GM19193 (cell line): ENCODE results near the gene CDHR5.
A peak's percentile ranks its signal among the peaks of the same experiment; 100 is the strongest.

Experiments used
- POLR2A ChIP-seq: IDR thresholded peaks from 4 replicates; pipeline ENCODE4 v1.6.1; 2011; ENCODE audit not compliant: insufficient read depth, insufficient read length; ENCODE audit errors: extremely low read depth

Gene CDHR5

DNA sequence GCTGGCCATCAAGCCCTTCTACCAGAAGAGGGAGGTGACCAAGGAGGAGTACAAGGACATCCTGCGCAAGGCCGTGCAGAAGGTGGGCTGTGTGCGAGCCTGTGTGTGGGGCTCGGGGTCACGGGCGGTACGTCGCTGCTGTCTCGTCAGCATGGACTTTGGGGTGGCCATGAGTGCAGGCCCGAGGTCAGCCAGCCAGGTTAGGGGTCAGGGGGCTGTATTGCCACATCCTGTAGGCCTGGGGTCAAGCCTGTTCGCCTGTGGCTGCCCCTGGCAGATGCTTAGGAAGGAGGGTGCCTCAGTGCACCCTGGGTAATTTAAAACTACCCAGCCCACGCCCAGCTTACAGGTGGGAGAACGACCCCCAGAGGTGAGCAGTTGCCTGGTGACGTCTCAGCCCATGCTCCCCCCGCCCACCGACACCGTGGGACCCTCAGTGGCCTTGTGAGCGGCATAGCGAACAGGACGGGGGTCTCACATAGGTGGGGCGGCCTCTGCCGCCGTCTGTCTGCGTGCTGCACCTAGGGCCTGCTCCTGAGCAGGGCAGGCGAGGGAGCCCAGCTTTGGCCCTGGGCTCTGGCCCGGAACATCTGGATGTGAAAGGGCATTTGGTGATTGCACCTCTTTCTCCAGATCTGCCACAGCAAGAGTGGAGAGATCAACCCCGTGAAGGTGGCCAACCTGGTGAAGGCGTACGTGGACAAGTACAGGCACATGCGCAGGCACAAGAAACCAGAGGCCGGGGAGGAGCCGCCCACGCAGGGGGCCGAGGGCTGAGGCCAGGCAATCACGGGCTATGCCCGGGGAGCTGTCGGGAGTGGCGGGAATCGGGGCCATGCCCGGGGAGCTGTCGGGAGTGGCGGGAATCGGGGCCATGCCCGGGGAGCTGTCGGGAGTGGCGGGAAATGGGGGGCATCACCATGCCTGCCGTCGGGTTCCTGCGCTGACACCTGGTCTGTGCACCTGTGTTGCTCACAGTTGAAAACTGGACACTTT, 13.5 kb downstream of the CDHR5 start:
- peak; percentile 68 for TF ChIP-seq POLR2A

DNA sequence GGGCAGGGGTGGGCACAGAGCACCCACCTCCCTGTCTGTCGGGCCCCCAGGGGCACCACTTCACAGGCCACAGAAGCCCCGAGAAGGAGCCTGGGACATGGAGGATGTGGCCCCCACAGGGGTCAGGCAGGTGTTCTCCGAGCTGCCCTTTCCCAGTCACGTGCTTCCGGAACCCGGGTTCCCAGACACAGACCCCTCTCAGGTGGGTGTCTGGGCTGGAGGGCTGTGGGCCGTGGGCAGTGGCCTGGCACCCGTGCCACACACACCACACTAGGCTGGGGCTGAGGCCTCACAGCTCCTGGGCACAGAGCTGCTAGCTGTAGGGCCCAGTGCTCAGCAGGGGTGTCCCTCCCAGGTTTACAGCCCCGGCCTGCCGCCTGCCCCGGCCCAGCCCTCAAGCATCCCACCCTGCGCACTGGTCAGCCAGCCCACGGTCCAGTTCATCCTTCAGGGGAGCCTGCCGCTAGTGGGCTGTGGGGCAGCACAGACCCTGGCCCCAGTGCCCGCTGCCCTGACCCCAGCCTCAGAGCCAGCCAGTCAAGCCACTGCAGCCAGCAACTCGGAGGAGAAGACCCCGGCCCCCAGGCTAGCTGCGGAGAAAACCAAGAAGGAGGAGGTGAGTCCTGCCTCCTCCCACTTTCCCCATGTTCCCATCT, 14.5 kb downstream of the CDHR5 start:
- no peak for TF ChIP-seq POLR2A

DNA sequence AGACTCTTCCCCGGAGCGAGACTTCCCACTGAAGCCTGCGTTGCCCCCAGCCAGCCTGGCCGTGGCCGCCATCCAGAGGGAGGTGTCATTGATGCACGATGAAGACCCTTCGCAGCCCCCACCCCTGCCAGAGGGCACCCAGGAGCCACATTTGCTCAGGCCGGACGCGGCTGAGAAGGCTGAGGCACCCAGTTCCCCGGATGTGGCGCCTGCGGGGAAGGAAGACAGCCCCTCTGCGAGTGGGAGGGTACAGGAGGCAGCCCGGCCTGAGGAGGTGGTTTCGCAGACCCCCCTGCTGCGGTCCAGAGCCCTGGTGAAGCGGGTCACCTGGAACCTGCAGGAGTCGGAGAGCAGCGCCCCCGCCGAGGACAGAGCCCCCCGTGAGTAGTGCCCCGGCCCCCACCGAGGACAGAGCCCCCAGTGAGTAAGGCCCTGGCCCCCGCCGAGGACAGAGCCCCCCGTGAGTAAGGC, 15.4 kb downstream of the CDHR5 start:
- TF ChIP-seq POLR2A: no peak

DNA sequence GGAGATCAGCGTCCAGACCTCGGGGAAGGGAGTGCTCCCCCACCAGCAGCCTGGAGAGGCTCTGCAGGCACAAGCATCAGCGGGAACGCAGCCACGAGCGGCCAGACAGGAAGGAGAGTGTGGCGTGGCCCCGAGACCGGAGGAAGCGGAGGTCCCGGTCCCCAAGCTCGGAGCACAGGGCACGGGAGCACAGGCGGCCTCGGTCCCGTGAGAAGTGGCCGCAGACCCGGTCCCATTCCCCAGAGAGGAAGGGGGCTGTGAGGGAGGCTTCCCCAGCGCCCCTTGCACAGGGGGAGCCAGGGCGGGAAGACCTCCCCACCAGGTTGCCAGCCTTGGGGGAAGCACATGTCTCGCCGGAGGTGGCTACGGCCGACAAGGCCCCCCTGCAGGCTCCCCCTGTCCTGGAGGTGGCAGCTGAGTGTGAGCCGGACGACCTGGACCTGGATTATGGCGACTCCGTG, 15.9 kb downstream of the CDHR5 start:
- no peak for TF ChIP-seq POLR2A

DNA sequence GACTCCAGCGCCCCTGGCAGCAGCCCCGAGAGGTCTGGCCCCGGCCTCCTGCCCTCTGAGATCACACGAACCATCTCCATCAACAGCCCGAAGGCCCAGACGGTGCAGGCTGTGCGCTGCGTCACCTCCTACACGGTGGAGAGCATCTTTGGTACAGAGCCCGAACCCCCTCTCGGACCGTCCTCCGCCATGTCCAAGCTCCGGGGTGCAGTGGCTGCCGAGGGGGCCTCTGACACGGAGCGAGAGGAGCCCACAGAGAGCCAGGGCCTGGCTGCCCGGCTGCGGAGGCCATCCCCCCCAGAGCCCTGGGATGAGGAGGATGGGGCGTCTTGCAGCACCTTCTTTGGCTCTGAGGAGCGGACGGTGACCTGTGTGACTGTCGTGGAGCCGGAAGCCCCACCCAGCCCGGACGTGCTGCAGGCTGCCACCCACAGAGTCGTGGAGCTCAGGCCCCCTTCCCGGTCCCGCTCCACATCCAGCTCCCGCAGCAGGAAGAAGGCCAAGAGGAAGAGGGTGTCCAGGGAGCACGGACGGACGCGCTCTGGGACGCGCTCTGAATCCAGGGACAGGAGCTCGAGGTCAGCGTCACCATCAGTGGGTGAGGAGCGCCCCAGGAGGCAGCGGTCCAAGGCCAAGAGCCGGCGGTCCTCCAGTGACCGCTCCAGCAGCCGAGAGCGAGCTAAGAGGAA, 16.6 kb downstream of the CDHR5 start:
- no peak for TF ChIP-seq POLR2A

DNA sequence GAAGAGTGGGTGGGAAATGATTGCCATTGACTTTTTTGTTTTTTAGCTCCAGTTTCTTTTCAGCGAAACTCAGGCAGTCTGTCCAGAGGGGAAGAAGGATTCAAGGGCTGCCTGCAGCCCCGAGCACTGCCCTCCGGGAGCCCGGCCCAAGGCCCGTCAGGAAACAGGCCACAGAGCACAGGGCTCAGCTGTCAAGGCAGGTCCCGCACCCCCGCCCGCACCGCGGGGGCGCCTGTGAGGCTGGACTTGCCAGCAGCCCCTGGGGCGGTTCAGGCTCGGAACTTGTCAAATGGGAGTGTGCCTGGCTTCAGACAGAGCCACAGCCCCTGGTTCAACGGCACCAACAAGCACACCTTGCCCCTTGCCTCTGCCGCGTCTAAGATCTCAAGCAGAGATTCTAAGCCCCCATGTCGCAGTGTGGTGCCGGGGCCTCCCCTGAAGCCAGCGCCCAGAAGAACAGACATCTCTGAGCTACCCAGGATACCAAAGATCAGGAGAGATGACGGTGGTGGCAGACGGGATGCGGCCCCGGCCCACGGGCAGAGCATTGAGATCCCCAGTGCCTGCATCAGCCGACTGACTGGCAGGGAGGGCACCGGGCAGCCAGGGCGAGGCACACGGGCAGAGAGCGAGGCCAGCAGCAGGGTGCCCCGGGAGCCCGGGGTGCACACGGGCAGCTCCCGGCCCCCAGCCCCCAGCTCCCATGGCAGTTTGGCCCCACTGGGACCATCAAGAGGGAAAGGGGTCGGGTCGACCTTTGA, 17.6 kb downstream of the CDHR5 start:
- TF ChIP-seq POLR2A: no peak

DNA sequence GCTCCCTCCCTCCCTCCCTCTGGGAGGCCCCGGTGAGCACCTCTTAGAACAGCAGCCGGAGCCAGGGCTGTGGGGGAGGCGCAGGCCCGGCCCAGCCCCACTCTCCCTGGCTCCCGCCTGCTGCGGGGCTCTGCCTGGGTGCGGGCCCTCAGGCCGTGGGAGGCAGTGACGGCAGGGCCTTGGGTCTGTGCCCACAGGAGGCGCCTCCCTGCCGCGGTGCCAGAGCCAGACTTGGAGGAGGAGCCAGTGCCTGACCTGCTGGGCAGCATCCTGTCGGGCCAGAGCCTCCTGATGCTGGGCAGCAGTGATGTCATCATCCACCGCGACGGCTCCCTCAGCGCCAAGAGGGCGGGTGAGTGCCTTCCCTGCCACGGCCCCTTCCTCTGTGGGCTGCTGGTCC, 18.5 kb downstream of the CDHR5 start:
- no peak for TF ChIP-seq POLR2A

DNA sequence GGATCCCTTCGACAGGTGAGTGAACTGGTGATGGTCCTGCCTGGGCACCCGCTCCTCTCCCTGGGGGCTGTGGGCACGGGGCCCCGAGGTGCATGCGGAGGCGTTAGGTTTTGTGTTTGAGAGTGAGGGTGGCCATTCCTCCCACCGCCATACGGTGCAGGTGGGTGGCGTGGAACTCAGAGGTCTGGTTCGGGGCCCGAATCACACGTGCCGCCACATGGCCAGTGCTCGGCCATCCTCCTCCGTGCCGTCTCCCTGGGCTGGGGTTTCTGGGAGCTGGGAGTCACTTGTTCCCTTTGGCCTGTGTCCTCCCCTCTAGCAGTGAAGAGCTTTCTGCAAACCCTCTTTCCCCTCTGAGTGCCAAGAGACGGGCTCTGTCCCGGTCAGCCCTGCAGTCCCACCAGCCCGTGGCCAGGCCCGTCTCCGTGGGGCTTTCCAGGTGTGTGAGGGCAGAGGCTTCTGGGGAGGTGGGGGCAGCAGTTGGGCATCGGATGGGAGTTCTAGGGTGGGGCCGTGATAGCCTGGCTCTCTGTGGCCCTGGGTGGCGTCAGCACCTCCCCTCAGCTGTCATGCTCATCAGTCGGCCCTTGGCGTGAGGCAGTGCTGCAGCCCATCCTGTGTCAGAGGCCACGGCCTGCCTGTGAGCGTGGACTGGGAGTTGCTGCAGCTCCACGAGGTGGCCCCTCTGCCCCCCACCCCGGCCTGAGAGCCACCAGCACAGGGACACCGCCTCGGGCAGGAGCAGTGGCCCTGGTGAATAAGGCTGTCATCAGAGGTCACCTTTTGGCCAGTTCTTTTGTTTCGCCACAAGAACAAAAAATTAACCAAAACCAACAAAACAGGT, 19.2 kb downstream of the CDHR5 start:
- no peak for TF ChIP-seq POLR2A

DNA sequence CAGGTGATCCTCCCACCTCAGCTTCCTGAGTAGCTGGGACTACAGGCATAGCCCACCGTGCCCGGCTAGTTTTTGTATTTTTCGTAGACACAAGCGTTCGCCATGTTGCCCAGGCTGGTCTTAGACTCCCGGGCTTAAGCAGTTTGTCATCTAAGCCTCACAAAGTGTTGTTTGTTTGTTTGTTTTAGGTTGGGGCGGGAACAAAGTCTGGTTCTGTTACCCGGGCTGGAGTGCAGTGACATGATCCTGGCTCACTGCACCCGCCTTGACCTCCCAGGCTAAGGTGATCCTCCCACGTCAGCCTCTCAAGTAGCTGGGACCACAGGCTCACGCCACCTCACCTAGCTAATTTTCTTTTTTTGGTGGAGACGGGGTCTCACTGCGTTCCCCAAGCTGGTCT, 21.6 kb downstream of the CDHR5 start:
- no peak for TF ChIP-seq POLR2A

DNA sequence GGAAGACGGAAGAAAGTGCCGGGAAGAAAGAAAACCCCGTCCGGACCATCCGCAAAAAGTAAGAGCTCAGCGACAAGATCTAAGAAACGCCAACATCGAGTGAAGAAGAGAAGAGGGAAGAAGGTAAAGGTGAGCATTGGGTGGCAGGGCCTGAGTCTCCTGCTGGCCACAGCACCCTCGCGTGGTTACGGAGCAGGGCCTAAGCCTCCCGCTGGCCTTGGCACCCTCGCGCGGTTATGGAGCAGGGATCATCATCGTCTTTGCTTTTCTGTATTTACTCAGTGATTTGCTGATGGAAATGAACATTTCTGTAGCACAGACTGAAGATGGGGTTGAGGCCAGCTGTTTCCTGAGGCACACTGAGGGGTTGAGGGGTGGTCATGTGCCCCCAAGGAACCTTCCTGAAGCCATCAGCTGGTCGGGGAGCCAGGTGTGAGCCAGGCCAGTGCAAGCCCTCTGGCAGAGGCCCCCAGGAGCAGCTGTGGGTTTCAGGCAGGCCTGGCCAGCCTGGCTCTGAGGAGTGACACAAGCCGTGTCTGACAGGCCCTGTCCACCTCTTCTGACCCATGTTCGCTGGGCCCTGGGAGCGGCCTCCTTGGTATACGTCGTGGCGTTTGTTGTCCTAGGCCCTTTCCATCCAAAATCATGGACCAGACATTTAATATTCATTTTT, 23.0 kb downstream of the CDHR5 start:
- no peak for TF ChIP-seq POLR2A

DNA sequence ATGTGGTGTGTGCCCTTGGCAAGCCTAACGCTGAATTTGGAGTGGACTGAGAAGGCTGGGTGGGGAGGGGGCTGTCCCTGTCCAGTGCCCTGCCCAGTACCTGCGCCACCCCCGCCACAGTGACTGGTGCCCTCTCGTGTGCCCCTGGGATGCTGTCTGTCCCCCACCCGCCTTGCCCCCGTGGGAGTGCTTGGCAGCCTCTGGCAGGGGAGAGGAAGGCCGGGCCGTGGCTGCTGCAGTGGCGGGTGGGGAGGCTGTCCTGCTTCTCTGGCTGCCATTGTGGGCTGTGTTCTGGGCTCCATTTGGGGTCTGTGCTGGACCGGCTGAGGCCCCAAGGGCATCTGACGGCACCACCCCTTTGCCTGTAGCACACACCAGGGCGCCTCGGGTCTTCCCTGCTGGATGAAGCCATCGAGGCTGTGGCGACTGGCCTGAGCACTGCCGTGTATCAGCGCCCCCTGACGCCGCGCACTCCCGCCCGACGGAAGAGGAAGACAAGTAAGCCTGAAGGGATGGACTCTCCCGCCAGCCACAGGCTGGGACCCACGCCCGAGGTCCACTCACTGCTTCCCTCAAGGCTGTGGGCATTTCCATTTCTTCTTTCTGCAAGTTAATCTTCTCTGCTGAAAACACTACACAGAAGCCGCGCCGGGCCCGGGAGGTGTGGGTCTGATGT, 26.6 kb downstream of the CDHR5 start:
- TF ChIP-seq POLR2A: no peak

DNA sequence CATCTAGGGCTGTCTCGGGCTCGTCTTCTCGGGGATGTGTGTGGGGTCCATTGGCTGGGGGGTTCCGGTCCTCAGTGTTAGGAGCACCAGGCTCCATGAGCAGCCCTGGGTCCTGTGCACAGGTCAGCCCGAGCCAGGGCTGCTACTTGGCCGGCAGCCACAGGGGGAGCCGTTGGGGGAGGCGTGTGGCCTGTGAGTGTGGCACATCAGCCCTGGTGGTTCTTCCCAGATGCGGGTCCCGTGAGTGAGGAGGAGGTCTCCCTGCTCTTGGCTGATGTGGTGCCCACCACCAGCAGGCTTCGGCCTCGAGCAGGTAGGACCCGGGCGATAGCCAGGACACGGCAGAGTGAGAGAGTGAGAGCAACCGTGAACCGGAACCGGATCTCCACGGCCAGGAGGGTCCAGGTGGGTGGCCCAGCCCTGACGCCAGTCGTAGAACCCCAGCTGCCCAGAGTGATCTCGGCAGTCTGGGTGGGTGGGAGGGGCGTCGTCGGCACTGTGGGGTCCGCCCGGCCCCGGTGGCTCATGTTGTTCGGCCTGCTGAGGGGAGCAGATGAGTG, 27.5 kb downstream of the CDHR5 start:
- no peak for TF ChIP-seq POLR2A

DNA sequence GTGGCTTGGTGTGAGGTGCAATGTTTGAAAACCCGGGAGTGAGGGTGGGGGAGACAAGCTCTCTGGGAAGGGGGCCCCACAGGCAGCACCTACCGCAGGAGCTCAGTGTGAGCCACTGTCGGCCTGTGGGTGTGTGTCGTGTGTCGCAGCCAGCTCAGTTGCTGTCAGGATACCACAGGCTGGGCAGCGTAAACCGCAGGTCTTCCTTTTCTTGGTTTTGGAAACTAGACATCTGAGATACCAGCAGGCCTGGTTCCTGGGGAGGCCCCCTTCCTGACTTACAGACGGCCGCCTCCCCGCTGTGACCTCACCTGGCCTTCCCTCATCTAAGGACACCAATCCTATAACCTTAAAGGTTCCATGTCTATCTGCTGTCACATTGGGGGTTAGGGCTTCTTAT, 28.4 kb downstream of the CDHR5 start:
- no peak for TF ChIP-seq POLR2A

DNA sequence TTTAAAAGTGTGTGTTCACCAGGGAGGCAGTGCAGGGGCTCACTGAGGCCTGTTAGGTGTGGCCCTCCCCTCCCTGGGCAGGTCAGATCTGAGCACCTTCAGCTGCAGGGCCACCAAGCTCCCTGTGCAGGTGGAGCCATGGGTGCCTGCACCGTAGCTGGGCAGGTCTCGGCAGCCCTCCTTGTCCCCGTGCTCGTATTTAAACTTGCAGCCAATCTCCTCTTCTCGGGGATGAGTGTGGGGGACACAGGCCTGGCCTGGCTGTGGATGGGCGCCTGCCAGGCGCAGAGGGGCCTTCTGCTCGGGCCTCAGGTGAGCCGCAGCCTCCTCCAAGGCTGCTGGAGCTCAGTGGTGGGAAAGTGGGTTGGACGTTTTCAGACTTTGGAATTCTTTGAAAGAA, 29.4 kb downstream of the CDHR5 start:
- TF ChIP-seq POLR2A: no peak
